Neural cell (in vitro differentiated cells): ENCODE results near the gene SLC41A3.

Experiments used
- CTCF ChIP-seq: fragments of 450-650 bp; IDR thresholded peaks from 2 replicates; pipeline ENCODE4 v1.5.1; 2014; ENCODE audit warnings: antibody characterized with exemption, mild to moderate bottlenecking, moderate library complexity; ENCODE audit not compliant: poor library complexity, severe bottlenecking
- EP300 ChIP-seq: fragments of 450-650 bp; conservative IDR thresholded peaks from 2 replicates; pipeline ENCODE4 v1.6.1; 2014; ENCODE audit warnings: antibody characterized with exemption, mild to moderate bottlenecking, moderate library complexity; ENCODE audit not compliant: poor library complexity, severe bottlenecking
- EZH2 ChIP-seq: fragments of 200-600, 300-800 bp; shearing (Covaris generic), sonication (generic); IDR thresholded peaks from 2 replicates; pipeline ENCODE4 v1.6.1; 2014; ENCODE audit warnings: antibody characterized with exemption, low read length, borderline replicate concordance, mild to moderate bottlenecking; ENCODE audit not compliant: insufficient read depth, poor library complexity, severe bottlenecking
- MXI1 ChIP-seq: fragments of 450-650 bp; conservative IDR thresholded peaks from 2 replicates; pipeline ENCODE4 v1.6.1; 2014; ENCODE audit warnings: antibody characterized with exemption, mild to moderate bottlenecking; ENCODE audit not compliant: poor library complexity, severe bottlenecking
- RAD21 ChIP-seq: fragments of 450-650 bp; conservative IDR thresholded peaks from 2 replicates; pipeline ENCODE4 v1.6.1; 2014; ENCODE audit warnings: antibody characterized with exemption, mild to moderate bottlenecking, moderate library complexity
- REST ChIP-seq: IDR thresholded peaks from 2 replicates; pipeline ENCODE4 v1.6.1; 2012; ENCODE audit warnings: borderline replicate concordance
- SMC3 ChIP-seq: fragments of 450-650 bp; conservative IDR thresholded peaks from 2 replicates; pipeline ENCODE4 v1.6.1; 2014; ENCODE audit warnings: antibody characterized with exemption, mild to moderate bottlenecking, moderate library complexity; ENCODE audit not compliant: poor library complexity
- TAF1 ChIP-seq: IDR thresholded peaks from 2 replicates; pipeline ENCODE4 v1.6.1; 2012; ENCODE audit warnings: low read depth

DNA sequence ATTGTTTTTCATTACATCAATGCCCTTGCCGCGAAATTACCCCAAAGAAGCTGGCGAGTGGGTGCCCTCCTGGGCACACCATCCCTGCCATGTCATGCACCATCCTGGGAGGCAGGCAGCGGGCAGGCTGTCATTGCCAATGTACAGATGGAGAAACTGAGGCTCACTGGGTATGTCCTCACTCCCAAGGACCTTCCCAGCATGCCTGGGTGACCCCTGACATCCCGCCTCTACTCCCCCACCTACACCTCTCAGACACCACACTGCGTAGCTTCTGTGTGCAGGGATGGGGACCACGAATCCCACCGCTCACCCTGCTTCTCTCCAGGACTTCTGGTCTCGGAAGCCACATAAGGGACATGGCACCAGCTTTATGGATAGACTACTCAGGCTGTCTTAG, 41.0 kb upstream of the SLC41A3 start:
- TF ChIP-seq CTCF = no peak
- TF ChIP-seq SMC3 = no peak
- no peak for TF ChIP-seq MXI1
- TF ChIP-seq EZH2 = no peak
- TF ChIP-seq TAF1 = no peak
- no peak for TF ChIP-seq EP300
- TF ChIP-seq REST = no peak
- no peak for TF ChIP-seq RAD21
